Stimulated activated CD8-positive, alpha-beta memory T cell treated with anti-CD3 and anti-CD28 coated beads, Interleukin-4, amount 100 ng/mL, for 24 hours (primary cell): Measurements from ENCODE around the gene CAMKK2.
A peak's percentile ranks its signal among the peaks of the same experiment; 100 is the strongest.
"Not testable (repeated sequence)": the region's sequence is repeated elsewhere in the genome, so short reads cannot be mapped to it uniquely, and the experiment has no call there.

ENCODE experiments used
- DNase-seq: peaks from one replicate; pipeline ENCODE4 v3.0.0-alpha.2; 2020; ENCODE audit warnings: low read depth

CAMKK2 gene

DNA sequence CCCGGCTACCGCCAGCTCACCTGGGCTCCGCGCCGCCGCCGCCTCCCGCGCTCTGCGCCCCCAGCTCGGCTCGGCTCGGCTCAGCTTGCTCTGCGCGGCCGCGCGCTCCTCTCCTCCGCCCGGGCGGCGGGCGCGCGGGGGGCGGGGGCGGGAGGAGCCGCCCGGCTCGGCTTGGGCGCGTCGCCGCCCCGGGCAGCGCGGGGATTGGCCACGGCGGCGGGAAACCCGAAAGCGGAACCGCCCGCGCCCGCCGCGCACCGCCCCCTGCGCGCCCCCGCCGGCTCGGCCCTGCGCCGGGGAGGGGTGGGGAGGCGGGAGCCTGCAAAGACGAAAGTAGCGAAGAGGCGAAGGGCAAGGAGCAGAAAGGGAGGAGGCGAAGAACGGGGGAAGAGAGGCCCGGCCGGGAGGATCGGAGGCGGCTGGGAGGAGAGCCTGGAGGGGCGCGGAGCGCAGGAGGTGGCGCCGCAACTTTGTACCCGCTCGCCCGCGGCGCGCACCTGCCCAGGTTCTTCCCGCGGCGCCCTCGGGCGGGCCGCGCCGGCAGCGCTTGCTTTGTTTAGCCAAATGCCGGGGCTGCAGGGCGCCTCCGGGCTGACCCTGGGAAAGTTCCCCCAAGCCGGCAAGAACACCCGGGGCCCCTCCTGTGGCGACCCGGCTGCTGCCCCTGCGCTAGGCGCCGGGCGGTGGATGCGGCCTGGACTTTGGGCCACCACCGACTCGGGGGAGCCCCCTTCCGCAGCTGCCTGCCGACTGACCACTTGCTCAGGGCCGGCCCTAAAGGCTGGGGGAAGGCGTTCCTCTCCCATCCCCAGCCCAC is at the start of gene CAMKK2:
TSS of gene CAMKK2 (minus strand) at position 92 of the 817 bp plus-strand sequence. CDS start 22,183 bp downstream, outside the sequence.
- peak; percentile 84 for DNase-seq

GRCh38 chr12:121345151-121345815 is 48.8 kb upstream of the CAMKK2 start:
- no peak for DNase-seq

GRCh38 chr12:121344506-121344905 is 48.0 kb upstream of the CAMKK2 start:
- DNase-seq, result no peak

- DNase-seq, result no peak
Observed at GRCh38 chr12:121337416-121337815, 40.9 kb upstream of the CAMKK2 start.

DNA sequence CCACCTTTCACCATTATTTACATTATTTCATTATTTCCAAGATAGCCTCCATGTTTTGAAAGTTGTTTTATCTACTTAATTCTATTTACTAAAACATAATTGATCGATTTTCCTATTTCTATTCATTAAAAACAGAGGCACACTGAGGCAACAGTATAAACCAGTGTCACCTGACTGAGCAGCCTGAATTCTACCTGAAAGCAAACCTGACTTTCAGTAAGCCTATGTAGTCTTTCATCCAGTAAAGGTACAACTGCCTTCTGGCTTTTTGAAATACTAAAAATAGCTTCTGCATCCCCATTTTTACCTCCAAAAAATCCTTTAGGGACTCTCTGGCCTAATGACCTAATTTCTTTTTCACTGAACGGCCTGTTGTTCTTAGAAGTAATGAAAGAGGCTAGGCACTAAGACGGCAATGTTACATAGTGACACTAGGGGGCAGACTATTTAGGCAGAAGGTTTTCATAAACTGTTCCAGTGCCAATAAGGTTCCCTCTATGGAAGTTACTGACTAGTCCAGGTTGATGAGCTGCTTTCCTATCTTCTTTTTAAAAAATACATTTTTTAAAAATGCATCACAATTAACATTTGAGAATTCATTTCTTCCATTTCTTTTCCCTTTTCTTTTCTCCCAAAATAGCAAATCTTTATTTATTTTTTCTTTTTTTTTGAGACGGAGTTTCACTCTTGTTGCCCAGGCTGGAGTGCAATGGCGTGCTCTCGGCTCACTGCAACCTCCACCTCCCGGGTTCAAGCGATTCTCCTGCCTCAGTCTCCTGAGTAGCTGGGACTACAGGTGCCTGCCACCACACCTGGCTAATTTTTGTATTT is 38.2 kb upstream of the CAMKK2 start:
- DNase-seq, result no peak

GRCh38 chr12:121333747-121334146 is 37.2 kb upstream of the CAMKK2 start:
- DNase-seq, result no peak

GRCh38 chr12:121331248-121331647 is 34.7 kb upstream of the CAMKK2 start:
- DNase-seq, result no peak

DNA sequence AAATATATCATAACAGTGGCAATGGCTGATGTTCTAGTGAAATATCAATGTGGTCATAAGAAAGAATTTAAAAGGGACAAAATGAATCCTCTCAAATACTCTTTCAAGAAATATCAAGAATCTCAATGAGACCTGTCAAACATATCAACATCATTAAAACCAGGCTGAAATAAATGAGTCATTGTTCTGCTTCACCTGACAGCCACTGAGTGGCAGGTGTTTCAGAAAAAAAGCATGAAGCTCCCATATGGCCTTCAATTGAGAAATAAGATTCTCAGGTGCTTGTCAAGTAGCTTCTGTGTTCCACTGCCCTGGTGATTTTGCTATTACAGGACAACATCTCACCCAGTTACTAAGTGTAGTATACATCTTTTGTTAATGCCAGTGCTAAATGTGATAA is 34.2 kb upstream of the CAMKK2 start:
- no peak for DNase-seq

GRCh38 chr12:121330195-121330594 is 33.7 kb upstream of the CAMKK2 start:
- no peak for DNase-seq

GRCh38 chr12:121328620-121329019 is 32.1 kb upstream of the CAMKK2 start:
- no peak for DNase-seq

DNA sequence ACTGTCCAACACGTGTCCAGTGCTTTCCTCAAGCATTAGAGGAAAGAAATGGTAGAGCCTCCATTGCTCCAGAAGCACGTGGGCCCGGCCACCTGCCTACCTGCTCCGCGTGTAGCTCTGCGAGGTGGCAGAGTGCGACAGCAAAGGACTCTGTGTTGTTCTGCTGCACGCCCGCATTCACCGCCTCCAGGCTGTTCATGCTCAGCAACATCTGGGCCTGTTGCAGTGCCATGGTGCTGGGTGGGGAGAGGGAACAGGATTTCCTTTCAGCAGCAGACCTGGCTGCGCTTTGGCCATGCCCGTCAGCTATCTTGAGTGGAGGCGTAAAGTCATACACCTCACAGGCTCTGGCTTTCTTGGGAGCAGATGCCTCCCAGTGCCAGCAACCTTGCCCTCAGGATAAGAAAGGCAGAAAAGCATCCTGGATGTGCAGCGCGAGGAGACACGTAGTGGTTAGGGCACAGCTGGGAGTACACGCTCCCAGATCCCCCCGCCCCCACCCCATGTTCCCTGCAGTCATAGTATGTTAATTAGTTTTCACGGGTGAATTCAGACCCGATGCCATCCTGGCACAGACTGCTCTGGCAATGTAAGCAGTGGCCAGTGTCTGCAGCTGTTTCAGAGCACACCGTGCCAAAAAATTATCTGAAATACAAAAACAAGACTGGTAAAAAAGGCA is 30.6 kb upstream of the CAMKK2 start:
- DNase-seq, result no peak

- no peak for DNase-seq
Observed at GRCh38 chr12:121325922-121326396, 29.4 kb upstream of the CAMKK2 start.

DNA sequence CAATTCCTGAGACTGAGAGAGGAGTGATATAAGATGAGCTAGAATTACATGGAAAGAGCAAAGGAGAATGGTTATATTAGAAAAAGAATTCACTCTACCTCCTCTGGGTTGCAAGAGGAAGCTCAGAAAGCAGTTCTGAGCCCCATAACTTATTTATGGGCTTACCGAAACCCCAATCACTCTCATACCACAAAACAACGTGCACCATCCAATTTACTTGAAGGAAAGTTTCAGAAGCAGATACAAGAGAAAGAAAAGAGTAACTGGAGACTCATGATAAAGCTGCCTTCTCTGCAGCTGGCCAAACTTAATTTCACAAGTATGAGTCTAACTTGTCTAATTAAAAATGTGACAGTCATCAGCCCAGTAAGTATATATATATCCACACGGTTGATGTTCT is 27.4 kb upstream of the CAMKK2 start:
- DNase-seq, result no peak

GRCh38 chr12:121318121-121318520 is 21.6 kb upstream of the CAMKK2 start:
- no peak for DNase-seq

- no peak for DNase-seq
Observed at GRCh38 chr12:121314431-121314830, 17.9 kb upstream of the CAMKK2 start.

- not testable (repeated sequence) for DNase-seq
Observed at GRCh38 chr12:121310231-121310630, 13.7 kb upstream of the CAMKK2 start.

DNA sequence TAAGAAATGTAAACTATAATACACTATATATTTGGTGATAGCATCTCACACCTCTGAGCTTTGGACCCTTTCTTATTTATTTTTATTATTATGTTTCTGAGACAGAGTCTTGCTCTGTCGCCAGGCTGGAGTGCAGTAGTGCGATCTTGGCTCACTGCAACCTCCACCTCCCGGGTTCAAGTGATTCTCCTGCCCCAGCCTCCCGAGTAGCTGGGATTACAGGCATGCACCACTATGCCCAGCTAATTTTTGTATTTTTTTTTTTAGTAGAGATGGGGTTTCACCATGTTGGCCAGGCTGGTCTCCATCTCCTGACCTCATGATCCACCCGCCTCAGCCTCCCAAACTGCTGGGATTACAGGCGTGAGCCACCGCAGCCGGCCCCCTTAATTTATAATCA is 10.9 kb upstream of the CAMKK2 start:
- not testable (repeated sequence) for DNase-seq

DNA sequence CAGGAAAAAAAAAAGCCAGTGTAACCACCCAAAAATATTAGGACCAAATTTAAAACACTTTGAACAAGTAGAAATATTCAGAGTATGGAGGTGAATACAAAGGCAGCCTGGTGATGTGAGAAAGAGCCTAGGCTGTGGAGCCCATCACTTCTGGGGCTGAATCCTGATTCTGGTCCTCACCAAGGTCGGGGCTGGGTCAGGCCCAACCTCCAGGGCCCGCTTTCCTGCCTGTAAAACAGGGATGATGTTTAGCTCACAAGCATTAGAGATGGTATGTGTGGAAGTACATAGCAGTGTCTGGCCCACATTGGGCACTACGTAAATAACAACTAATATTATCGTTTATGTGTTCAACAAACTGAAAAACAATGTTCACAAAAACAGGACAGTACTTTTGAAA is 7.8 kb upstream of the CAMKK2 start:
- DNase-seq, result no peak

DNA sequence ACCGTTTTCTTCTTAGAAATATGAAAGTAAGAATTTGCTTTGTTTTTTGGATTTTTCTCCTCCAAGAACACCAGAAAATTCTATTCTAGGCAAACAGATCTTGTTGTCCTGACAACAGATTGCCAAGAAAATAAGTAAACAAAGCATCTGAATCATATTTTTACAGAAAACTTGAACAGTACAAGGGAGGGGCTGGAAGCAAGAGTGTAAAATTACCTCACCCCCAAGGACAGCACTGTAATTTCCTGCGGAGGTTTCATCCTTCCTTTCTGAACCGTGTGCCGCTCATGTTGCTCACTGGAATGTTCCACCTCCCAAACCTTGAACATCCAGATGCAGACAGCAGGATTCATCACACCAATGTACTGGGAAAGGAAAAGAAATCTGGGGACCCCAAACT is 5.4 kb upstream of the CAMKK2 start:
- DNase-seq, result no peak

DNA sequence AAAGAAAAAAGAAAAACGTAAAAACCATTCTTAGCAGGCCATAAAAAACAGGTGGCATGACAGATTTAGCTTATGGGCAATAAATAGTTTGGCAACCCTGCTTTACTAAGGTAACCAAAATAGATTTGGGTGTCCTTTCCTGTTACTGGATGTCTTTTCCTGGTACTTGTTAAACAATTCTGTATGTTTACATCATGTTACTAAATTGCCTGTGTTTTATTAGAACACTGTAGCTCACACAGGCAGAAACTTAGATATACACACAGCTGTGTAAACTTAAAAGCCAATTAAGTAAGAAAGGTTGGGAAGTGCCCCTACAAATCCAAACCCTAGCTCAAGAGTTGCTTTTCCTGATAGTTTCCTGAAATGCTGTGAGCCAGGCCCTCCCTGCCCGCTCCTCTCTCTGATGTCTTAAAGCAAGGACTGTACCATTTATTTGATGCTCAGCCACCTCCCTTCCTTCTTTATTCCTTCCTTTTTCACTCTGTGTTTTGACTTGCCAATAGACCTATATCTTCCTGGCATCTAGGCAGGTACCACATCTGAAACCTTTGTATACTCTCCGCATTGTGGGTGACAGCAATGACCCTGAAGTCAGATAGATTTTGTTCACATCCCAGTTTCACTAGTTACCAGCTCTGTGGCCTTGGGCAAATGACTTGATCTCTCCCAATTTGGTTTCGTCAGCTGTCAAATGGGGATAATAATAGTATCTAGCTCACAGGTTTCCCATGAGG is 3.7 kb upstream of the CAMKK2 start:
- DNase-seq, result no peak

DNA sequence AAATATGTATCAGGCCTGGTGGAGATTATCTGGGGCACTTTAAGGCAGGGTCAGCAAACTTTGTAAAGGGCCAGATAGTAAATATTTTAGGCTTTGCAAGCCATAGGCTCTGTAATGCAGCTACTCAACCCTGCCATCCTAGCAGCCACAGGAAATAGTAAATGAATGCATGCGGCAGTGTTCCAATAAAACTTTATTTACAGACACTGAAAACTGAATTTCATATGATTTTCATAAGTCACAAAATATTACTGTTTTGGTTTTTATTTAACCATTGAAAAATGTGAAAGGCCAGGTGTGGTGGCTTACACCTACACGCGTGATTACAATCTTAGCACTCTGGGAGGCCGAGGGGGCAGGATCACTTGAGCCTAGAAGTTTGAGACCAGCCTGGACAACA is 3.2 kb upstream of the CAMKK2 start:
- no peak for DNase-seq
